Breast epithelium (tissue), 3 donors: ENCODE data around the gene FCN3.

Experiments used
- CTCF ChIP-seq, 3 donors: fragments of 450-650 bp; IDR thresholded peaks; one replicate each; pipeline ENCODE4 v1.5.1; 2016 to 2017; ENCODE audit warnings: antibody characterized with exemption in 3 of 3, mild to moderate bottlenecking in 3 of 3, moderate library complexity in 3 of 3
- POLR2A ChIP-seq: fragments of 450-650 bp; IDR thresholded peaks from one replicate; pipeline ENCODE4 v1.6.1; 2016; ENCODE audit warnings: antibody characterized with exemption, mild to moderate bottlenecking, moderate library complexity
- POLR2AphosphoS5 ChIP-seq, 3 donors: sonication (generic); formaldehyde crosslinking; IDR thresholded peaks; one replicate each; pipeline ENCODE4 v1.6.1; 2017; ENCODE audit warnings: antibody characterized with exemption in 3 of 3

GRCh38 chr1:27398405-27399149 is 24.0 kb upstream of the FCN3 start:
- TF ChIP-seq CTCF (IDR thresholded peaks at IDR 0.05) (no peak), POLR2A (no peak), POLR2AphosphoS5 (IDR thresholded peaks at IDR 0.05) (no peak)
